ENCODE results near the gene MACF1.

- no peak for TF ChIP-seq SP1 (IDR thresholded peaks at IDR 0.05)
- TF ChIP-seq REST (IDR thresholded peaks at IDR 0.05), result no peak
- no peak for TF ChIP-seq HNF4G (IDR thresholded peaks at IDR 0.05)
- no peak for TF ChIP-seq JUND (IDR thresholded peaks at IDR 0.05)
- no peak for TF ChIP-seq TAF1 (conservative IDR thresholded peaks at IDR 0.05)
- TF ChIP-seq GABPA (IDR thresholded peaks at IDR 0.05 in 1 of 2, conservative IDR thresholded peaks at IDR 0.05 in 1 of 2), result no peak
- no peak for TF ChIP-seq FOXA2 (IDR thresholded peaks at IDR 0.05)
- TF ChIP-seq CTCF (IDR thresholded peaks at IDR 0.05; ENCODE audit: low read depth, low read length, missing input control), result no peak
- no peak for TF ChIP-seq MAX (IDR thresholded peaks at IDR 0.05)
- no peak for TF ChIP-seq NR2F2 (IDR thresholded peaks at IDR 0.05)
- TF ChIP-seq RAD21 (IDR thresholded peaks at IDR 0.05), result peak in 1 of 2 donors; percentile 4
- TF ChIP-seq ZBTB33 (IDR thresholded peaks at IDR 0.05), result no peak
Observed at GRCh38 chr1:39184354-39184818, 20.1 kb upstream of the MACF1 start.
